GM21423 (cell line): ENCODE results near the gene FAM184A.
"Not testable (repeated sequence)": the region's sequence is repeated elsewhere in the genome, so short reads cannot be mapped to it uniquely, and the experiment has no call there.

Experiments
- ATAC-seq: cut with Tn5 transposase; IDR thresholded peaks from one replicate; pipeline ENCODE4 v1.9.1; 2021; ENCODE audit warnings: mild to moderate bottlenecking, moderate library complexity; ENCODE audit not compliant: unreplicated experiment

Gene FAM184A, protein sequence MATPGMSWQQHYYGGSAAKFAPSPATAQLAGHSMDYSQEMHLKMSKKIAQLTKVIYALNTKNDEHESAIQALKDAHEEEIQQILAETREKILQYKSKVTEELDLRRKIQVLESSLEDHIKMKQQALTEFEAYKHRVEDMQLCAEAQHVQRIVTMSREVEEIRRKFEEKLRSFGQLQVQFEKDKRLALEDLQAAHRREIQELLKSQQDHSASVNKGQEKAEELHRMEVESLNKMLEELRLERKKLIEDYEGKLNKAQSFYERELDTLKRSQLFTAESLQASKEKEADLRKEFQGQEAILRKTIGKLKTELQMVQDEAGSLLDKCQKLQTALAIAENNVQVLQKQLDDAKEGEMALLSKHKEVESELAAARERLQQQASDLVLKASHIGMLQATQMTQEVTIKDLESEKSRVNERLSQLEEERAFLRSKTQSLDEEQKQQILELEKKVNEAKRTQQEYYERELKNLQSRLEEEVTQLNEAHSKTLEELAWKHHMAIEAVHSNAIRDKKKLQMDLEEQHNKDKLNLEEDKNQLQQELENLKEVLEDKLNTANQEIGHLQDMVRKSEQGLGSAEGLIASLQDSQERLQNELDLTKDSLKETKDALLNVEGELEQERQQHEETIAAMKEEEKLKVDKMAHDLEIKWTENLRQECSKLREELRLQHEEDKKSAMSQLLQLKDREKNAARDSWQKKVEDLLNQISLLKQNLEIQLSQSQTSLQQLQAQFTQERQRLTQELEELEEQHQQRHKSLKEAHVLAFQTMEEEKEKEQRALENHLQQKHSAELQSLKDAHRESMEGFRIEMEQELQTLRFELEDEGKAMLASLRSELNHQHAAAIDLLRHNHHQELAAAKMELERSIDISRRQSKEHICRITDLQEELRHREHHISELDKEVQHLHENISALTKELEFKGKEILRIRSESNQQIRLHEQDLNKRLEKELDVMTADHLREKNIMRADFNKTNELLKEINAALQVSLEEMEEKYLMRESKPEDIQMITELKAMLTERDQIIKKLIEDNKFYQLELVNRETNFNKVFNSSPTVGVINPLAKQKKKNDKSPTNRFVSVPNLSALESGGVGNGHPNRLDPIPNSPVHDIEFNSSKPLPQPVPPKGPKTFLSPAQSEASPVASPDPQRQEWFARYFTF

DNA sequence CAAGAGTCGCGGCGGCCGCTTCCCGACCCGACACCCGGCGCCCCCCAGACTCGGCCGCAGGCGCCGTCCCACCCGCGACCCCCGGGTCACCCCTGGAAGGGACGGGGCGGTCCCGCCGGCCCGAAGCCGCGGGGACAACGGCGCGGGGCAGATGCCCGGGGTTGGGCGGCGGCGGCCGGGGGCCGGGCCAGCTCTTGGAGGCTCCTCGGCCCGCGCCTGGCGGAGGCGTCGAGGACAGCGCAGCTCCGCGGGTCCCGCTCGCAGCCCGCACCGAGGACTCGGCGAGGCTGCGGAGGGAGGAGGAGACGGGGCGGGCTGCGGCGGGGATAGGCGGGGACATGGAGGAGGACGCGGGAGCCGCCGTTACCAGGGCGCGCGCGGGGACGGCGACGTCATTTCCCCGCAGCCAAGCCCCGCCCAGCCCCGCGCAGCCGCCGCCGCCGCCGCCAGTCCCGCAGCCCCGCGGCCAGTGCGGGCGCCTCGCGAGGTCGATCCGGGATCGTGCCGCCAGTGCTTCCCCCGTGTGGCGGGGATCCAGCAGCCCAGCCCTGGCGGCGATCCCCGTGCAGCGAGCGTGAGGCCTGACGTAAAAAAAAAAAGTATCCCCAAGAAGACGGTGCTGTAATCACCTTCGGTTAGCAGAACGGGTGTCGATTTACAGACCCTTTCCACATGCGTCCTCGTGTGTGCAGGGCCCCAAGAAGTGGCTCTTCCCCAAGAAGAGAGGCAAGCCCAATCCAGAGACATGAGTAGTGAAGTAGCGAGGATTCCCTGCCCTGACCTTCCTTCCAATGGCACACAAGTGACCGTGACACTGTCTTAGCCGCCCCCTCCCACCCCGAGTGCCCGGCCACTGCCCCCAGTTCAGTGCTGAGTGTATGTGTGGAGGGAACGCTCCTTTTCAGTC lies at the start of gene FAM184A:
Gene FAM184A (minus strand): TSS at position 289 of the 907 bp plus-strand sequence. CDS start 365 bp downstream, outside the sequence.
- ATAC-seq = peak; percentile 56

DNA sequence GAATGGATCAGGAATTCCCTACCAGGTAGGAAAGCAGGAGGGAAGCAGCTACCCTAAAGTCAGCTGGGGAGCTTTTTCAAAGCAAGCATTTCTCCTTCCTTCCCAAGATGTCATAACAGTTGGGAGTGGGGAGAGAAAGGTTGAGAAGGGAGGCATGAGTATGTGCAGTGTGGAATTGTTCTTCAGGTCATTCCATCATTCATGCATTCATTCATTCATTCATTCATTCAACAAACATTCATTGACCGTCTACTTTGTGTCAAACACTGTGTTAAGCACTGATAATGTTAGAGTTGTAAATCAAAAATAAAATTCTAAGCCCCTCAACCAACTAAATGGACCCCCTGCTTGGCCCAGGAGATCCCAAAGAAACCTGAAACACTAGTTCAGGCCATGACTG lies 49.2 kb upstream of the FAM184A start:
- ATAC-seq = no peak

DNA sequence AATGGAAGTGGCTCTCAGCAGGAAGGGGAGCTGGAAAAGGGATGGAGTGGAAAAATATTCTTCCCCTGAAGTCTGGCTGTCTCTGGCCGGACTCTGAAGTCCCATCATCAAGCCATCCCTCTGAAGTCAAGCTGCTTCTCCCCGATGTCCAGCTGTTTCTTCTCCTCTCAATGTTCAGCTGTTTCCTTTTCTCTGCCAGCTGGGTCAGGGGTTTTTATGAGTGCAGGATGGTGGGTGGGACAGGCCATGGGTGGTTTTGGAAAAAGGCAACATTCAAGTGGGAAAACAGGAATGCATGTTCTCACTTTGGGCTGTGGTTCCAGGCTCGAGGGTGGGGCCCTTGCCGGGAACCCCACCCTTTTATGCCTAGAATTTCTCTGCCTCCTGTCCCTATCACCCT lies 48.4 kb upstream of the FAM184A start:
- ATAC-seq = no peak

DNA sequence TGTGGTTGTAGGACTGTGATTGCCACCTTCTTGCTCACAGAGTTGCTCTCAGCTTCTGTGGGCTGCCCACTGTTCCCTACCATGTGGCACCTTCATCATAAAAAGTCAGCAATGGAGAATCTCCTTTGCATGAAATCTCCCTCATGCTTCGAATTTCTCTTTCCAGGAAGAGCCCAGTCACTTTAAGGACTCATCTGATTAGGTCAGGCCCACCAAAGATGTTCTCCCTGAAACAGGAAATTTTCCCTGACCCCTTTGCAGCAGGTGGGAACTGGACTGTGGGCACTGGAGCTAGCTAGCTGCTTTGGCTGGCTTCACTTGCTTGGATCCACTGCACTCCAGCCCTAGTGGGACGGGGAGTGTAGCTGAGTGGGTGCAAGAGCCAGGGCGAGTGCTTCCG lies 47.7 kb upstream of the FAM184A start:
- ATAC-seq = no peak

DNA sequence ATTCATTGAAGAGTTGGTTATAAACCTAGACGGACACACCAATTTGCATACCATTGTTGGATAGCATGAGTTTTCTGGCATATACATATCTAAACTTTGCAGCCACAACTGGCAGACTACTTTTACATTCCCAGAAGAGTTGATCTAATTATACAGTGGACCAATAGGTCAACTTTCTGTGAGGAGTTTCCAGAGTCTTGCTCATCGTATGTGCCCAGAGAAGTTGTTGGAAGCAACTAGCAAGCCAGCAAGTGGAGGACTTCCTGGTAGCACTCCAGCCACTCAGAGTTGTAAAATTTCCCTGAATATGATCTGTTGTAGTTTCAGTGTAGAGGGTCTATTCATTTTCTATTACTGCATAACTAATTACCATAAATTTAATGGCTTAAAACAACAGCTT lies 47.1 kb upstream of the FAM184A start:
- ATAC-seq = no peak

DNA sequence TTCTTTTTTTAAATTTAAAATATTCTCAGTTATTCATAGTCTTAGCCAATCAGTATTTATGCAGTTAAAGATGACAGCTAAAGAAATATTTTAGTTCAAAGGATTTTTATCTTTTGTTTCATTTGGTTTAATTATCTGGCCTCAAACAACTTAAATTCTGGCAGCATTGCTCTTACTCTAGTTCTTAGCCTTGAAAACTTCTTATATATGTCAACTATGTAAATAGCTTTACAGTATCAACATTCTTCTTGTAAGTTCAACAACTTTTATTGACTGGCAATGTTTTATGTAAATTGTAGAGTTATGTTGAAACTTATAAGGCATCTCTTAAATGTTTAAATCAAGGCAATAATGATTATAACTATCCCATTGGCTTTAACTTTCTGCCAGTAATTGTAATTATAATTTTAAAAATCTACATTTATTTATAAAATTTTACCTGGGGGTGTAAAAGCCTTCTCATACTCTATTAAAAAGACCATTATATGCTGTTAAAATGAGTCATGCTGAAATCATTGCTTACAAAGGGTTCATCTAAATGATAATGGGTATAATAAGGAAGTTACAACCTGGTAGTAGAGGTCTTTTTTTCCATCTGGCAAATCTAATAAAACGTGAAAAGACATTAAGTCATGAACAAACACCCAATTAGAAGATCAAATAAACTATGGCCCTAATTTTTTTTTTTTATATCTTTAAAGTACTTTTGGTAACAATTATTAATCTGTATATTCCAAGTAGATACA lies 45.8 kb upstream of the FAM184A start:
- no peak for ATAC-seq

DNA sequence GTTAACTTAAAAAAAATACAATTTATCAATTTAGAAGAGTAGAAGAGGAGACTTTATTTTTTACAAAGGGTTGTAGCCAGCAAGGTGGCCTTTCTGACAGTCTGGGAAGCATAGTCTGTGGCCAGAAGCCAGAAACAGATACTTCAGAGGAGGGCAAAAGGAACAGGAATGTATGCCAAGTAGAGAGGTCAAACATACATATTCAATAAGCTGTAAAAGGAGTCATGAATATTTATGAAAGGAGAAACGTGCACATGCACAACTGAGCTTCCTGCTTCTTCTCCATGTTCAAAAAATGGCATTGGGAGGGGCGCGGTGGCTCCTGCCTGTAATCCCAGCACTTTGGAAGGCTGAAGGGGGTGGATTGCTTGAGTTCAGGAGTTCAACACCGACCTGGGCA lies 43.9 kb upstream of the FAM184A start:
- ATAC-seq = no peak

DNA sequence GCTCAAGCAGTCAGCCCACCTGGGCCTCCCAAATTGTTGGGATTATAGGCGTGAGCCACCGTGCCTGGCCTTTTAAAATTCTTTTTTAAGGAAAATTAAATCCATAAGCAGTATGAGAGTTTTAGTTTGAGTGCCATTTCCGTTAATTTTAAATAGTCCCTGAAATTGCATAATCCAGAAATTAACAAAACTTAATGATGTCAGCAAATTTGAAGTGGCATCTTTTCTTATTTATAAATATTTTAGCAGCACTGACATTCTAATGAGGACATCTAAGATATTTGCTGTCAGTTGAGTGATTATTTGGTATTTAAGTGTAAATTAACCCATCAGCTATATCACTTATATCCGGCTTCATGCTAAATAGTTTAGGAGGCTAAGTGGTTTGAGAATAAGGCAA lies 42.9 kb upstream of the FAM184A start:
- ATAC-seq = no peak

DNA sequence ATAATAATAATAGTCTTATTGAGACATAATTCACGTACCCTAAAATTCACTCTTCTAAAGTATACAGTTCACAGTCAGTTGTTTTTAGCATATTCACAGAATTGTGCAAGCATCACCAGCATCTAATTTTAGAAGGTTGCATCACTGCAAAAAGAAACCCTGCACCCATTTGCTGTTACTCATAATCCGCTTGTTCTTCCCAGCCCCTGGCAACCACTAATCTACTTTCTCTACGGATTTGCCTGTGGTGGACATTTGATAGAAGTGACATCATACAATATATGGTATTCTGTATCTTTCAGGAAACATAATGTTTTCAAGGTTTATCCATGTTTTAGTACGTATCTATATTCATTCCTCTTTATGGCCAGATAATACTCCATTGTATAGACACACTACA lies 41.5 kb upstream of the FAM184A start:
- no peak for ATAC-seq

DNA sequence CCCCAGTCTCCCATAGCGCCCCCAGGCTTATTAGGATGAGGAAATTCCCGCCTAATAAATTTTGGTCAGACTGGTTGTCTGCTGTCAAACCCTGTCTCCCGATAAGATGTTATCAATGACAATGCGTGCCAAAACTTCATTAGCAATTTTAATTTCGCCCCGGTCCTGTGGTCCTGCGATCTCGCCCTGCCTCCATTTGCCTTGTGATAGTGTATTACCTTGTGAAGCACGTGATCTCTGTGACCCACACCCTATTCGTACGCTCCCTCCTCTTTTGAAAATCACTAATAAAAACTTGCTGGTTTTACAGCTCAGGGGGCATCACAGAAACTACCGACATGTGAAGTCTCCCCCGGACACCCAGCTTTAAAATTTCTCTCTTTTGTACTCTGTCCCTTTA lies 40.6 kb upstream of the FAM184A start:
- ATAC-seq = not testable (repeated sequence)

DNA sequence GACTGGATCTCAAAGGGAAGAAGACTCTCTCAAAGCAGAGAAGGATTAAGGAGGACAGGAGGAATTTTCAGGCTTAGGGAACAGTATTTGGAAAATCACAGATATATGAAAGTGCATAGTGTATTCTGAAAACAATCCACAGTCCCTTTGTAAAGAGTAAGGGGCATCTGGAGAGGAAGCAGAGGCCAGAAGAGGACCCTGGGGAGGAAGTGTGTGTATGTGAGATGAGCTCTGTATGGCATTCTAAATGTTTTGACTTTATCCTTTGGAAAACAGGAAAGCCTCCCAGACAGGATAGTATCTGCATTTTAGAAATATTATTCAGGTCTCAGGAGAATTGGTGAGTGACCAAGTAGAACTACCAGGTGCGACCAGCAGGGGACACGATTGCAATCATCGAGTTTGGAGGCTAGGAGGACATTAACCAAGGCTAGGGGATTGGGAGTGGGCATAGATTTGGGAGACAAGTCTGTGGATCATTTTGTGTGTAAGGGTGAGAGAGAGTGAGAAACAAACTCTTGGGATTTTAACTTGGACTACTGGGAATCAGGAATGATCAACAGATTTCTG lies 38.3 kb upstream of the FAM184A start:
- no peak for ATAC-seq

DNA sequence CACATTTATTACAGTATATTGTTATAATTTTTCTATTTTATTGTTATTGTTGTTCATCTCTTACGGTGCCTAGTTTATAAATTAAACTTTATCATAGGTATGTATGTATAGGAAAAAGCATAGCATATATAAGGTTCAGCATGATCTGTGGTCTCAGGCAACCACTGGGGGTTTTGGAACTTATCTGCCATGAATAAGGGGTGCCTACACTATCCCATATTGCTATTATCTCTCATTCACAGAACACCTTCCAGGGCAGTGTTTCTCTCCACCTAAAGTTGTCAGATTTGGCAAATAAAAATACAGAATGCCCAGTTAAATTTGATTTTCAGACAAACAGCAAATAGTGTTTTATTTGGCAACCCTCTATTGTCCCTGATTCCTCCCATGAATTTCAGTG lies 35.5 kb upstream of the FAM184A start:
- no peak for ATAC-seq

DNA sequence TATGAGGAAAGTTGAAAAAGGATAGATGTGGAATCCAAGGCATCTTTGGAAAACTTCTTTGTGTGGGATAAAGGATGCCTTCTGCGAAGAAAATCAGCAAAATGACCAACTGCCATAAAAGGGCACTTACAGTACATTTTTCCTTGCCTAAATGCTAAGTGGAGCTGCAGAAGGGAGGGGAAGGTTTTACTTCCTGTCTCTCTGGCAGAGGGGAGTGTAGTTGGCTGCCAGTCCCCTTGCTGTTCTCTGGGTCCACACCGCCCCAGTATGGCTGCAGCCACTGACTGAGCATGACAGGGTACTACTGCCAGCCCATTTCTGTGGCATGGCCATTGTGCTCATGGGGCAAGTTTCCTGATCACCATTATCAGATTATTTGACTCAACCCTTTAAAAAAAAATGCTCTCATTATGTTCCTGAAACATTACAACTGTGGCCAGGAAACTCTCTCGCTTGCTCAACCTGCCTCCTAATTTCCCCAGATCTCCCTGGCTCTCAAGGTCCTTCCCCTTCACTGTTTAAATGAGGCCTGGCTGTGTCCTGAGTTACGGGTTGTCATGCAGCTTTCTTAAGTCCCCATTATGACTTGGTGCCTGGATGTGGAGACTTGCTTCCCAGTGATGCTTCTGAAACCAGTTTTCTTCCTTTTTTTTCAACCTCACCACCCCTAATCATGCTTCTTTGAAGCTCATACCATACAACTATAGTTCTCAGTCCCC lies 34.5 kb upstream of the FAM184A start:
- ATAC-seq = no peak

DNA sequence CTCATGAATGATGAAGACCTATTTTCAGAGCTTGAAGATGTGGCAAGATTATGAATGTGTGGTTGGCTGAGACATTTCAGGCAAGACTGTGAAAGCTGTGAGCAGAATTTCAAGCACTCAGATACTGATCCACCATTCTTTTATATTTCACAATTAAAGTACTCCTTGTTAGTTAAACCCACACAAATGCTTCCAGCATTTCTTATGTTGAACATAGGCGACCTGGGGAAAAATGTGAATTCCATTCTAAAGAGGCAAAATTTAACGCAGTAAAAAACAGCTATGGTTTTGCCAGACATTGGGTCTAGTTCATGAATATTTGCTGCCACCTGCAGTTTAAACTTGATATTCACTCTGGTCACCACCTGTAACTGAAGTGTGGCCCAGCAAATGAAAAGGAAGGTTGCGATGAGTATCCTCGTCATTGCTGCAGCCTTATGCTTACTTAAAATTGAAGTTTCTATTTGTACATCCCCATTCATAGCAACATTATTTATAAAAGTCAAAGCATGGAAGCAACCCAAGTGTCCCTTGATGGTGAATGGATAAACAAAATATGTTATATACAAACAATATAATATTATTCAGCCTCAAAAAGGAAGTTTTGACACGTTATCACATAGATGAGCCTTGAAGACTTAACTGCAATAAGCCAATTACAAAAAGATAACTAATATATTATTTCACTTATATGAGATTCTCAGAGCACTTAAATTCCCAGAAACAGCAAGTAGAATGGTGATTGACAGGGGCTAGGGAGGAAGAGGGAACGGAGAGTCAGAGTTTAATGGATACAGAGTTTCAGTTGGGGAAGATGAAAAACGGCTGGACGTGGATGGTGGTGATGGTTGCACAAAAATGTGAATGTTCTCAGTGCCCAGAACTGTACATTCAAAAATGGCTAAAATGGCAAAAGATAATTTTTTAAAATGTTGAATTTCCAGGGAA lies 32.4 kb upstream of the FAM184A start:
- peak; percentile 80 for ATAC-seq

DNA sequence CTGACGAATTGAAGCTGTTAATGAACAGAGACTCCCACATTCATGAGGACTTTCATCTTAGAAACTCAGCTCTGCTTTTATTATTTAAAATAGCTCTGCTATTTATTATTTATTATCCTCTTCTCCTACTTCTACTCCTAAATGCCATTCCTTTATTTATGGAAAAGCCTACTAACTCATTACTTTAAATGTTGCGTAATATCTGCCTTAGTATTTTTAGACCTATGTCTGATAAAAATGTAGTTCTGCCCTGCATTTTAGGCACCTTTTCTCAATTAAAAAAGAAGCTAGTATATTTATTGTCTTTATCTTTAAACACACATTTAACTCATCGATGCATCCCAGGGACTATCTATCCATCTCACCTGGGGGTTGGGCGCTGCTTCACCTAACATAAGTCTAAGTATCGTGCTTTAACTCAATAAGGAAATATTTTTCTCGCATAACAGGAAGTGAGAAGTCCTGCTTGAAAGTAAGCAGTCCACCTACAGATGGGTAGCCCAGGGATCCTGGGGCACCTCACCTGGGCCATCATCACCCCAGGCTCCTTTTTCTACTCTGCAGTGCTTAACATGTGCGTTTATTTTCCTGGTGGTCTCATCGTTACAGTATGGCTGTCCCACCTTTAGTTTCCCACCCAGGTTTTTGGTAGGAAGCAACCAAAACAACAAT lies 31.3 kb upstream of the FAM184A start:
- no peak for ATAC-seq

DNA sequence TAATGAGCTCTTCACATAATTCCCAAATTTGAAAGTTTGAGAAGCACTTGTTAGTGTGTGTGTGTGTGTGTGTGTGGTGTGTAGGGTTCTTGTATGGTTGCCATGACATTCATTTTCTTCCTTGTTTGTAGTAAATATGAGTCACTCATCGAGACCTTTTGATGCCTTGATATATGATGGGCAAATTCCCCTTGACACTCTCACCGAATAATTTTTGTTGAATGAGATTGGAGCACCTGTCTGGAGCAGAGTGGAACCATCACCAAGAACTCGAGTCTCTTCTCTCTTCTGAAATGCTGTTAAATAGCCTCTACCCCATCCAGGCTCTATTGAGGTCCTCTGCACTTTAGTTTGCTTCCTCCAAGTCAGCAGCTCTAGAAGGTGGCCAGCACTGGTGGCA lies 29.6 kb upstream of the FAM184A start:
- no peak for ATAC-seq

DNA sequence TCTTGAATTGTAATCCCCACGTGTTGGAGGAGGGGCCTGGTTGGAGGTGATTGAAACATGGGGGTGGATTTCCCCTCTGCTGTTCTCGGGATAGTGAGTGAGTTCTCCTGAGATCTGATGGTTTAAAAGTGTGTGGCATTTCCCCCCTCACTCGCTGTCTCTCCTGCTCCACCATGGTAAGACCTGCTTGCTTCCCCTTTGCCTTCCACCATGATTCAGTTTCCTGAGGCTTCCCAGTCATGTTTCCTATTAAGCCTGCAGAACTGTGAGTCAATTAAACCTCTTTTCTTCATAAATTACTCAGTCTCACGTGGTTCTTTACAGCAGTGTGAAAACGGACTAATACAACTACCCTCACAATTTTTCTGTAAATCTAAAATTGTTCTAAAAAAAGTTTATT lies 26.8 kb upstream of the FAM184A start:
- ATAC-seq = no peak
